K562 (cell line): ENCODE data around the gene GAMT. TPM values are rescaled to one million over a fixed set of nuclear protein-coding genes. Genes with fewer than 3 reads are reported as not detected.
A peak's percentile ranks its signal among the peaks of the same experiment; 100 is the strongest.

Experiments
- ATAC-seq: fragments of 200-7000 bp; cut with Tn5 transposase; 3 replicates; pipeline ENCODE4 v1.9.1; 2020; ENCODE audit warnings: moderate library complexity
- BruUV-seq: library from RNA; stranded (reverse); fragments of 400-500 nt; replicated peaks from 2 replicates; lab custom pipeline; 2021; lab: Mats Ljungman, UMichigan
- CTCF ChIA-PET: fragments of 300-600 bp; formaldehyde crosslinking; extraction: SDS; loops from one replicate; lab custom pipeline; 2021; ENCODE audit warnings: low intra/inter-chr PET ratio; lab: Yijun Ruan, JAX
- POLR2A ChIA-PET: fragments of 300-600, 350-650 bp; sonication (Branson Sonifier 250); formaldehyde crosslinking; extraction: SDS; loops from one replicate; lab custom pipeline; 2021; ENCODE audit warnings: antibody characterized with exemption, inconsistent platforms; lab: Yijun Ruan, JAX
- DNase-seq, 4 experiments: peaks; one replicate each; pipeline versions ENCODE4 v3.0.0 to v3.0.0-alpha.2; 2011 to 2018; ENCODE audit warnings: low spot score in 3 of 4, mixed read lengths in 3 of 4; ENCODE audit errors: extremely low read depth in 1 of 4
- FAIRE-seq: peaks from 2 replicates; lab custom pipeline; 2011; peaks lifted over from hg19 to GRCh38; lab: Jason Lieb, UNC
- H2AFZ ChIP-seq: 2 replicates; pipeline ENCODE4 v1.6.0; 2011; ENCODE audit warnings: low read depth, low read length, control low read depth, inconsistent platforms
- H3K27ac ChIP-seq: fragments of 200-600 bp; 3 replicates; pipeline ENCODE4 v1.8.0; 2011; ENCODE audit warnings: low read depth, mild to moderate bottlenecking, control low read depth, inconsistent platforms, low read length, moderate library complexity, mixed read lengths; ENCODE audit errors: extremely low read depth
- H3K27me3 ChIP-seq, 2 experiments: fragments of 300-600 bp in 1 of 2; 2 replicates in 1 of 2; 3 replicates in 1 of 2; pipeline versions ENCODE4 v1.6.0 to v1.8.0; 2011; ENCODE audit warnings: inconsistent platforms in 2 of 2, low read length in 2 of 2, mild to moderate bottlenecking in 1 of 2, mixed read lengths in 1 of 2, moderate library complexity in 1 of 2; ENCODE audit not compliant: control insufficient read depth in 2 of 2, insufficient read depth in 2 of 2
- H3K36me3 ChIP-seq: fragments of 300-600 bp; 3 replicates; pipeline ENCODE4 v1.8.0; 2011; ENCODE audit warnings: mild to moderate bottlenecking, low read length, inconsistent platforms; ENCODE audit not compliant: control insufficient read depth, insufficient read depth
- H3K4me1 ChIP-seq, 2 experiments: fragments of 200-600 bp in 1 of 2; replicated peaks in 1 of 2; 2 replicates in 1 of 2; 3 replicates in 1 of 2; pipeline versions ENCODE4 v1.5.1 to v1.8.0; 2011; ENCODE audit warnings: inconsistent platforms in 2 of 2, low read length in 2 of 2, mild to moderate bottlenecking in 1 of 2, mixed read lengths in 1 of 2, moderate library complexity in 1 of 2; ENCODE audit not compliant: control insufficient read depth in 2 of 2, insufficient read depth in 2 of 2
- H3K4me2 ChIP-seq: 2 replicates; pipeline ENCODE4 v1.6.1; 2011; ENCODE audit warnings: low read length, control low read depth, inconsistent platforms, mixed read lengths; ENCODE audit not compliant: insufficient read depth
- H3K4me3 ChIP-seq: fragments of 200-600 bp; sonication (generic), shearing (Covaris generic); 2 replicates; pipeline ENCODE4 v1.5.1; 2016; ENCODE audit warnings: control low read depth, inconsistent platforms
- H3K79me2 ChIP-seq: fragments of 200-600 bp; 3 replicates; pipeline ENCODE4 v1.8.0; 2011; ENCODE audit warnings: low read length, inconsistent platforms; ENCODE audit not compliant: control insufficient read depth, insufficient read depth
- H3K9ac ChIP-seq, 2 experiments: 2 replicates each; pipeline versions ENCODE4 v1.6.0 to v1.6.1; 2011; ENCODE audit warnings: low read depth in 2 of 2, low read length in 2 of 2, control low read depth in 1 of 2, inconsistent platforms in 1 of 2, mild to moderate bottlenecking in 1 of 2, mixed read lengths in 1 of 2; ENCODE audit not compliant: insufficient read depth in 1 of 2
- H3K9me1 ChIP-seq: one replicate; pipeline ENCODE4 v1.6.0; 2011; ENCODE audit warnings: inconsistent platforms, mild to moderate bottlenecking, low read length, moderate library complexity; ENCODE audit not compliant: control insufficient read depth, insufficient read depth
- H3K9me3 ChIP-seq: replicated peaks from 2 replicates; pipeline ENCODE4 v1.5.1; 2011; ENCODE audit warnings: low read depth, low read length, inconsistent platforms; ENCODE audit not compliant: control insufficient read depth, insufficient read depth
- H4K20me1 ChIP-seq: replicated peaks from 2 replicates; pipeline ENCODE4 v1.6.1; 2011; ENCODE audit warnings: low read length, inconsistent platforms, mixed read lengths; ENCODE audit not compliant: control insufficient read depth, insufficient read depth
- FOSL1 ChIP-seq: fragments of 200-800 bp; sonication (Bioruptor generic); conservative IDR thresholded peaks from 2 replicates; pipeline ENCODE4 v1.6.1; 2016; ENCODE audit warnings: missing genetic modification characterization, missing compliant biosample characterization
- GTF2B ChIP-seq: IDR thresholded peaks from 2 replicates; pipeline ENCODE4 v1.6.1; 2011; ENCODE audit not compliant: insufficient read length; ENCODE audit errors: extremely low read depth
- KLF13 ChIP-seq: fragments of 450-650 bp; IDR thresholded peaks from 2 replicates; pipeline ENCODE4 v1.6.1; 2016; ENCODE audit warnings: missing genetic modification characterization, low read depth, mild to moderate bottlenecking, missing compliant biosample characterization, moderate library complexity, borderline replicate concordance
- POLR2G ChIP-seq: fragments of 200-400 bp; formaldehyde crosslinking; IDR thresholded peaks from 2 replicates; pipeline ENCODE4 v1.6.1; 2017; ENCODE audit warnings: low read depth, mild to moderate bottlenecking, antibody characterized with exemption, low read length, moderate library complexity
- RBFOX2 ChIP-seq: fragments of 200-400 bp; formaldehyde crosslinking; IDR thresholded peaks from 2 replicates; pipeline ENCODE4 v1.6.1; 2017; ENCODE audit warnings: low read depth, mild to moderate bottlenecking, low read length, moderate library complexity
- WGBS: fragments of 100-300 bp; shearing (Covaris generic); methylation state at CpG from one replicate; pipeline ENCODE4 v1.1.6; 2016; ENCODE audit warnings: low coverage, mixed read lengths; ENCODE audit not compliant: insufficient coverage; ENCODE audit errors: missing lambda C conversion rate; 5-methylcytosine and 5-hydroxymethylcytosine counted together
- in situ Hi-C: fragments of 300-500 bp; cut with MboI; formaldehyde crosslinking; loops from 4 replicates; pipeline ENCODE4 v1.15.0; 2018; ENCODE audit warnings: inconsistent platforms, mixed read lengths
- intact Hi-C: fragments of 100-400 bp; cut with micrococcal nuclease; formaldehyde crosslinking; loops from 2 replicates; pipeline ENCODE4 v1.14.2; 2022
- polyA plus RNA-seq, 8 experiments: library from polyadenylated mRNA; depleted of rRNA in 4 of 8; stranded (reverse) in 5 of 8; unstranded in 3 of 8; fragments of >200 nt; fragmentation: Nextera tagmentation in 2 of 8; fragmentation: Illumina TruSeq in 1 of 8; extraction: Ambion mirVana in 2 of 8; extraction: Trizol in 1 of 8; gene quantifications; 2 replicates each; pipeline versions ENCODE4 v1.2.1 to v1.2.3, GENCODE V29; 2011 to 2014; ENCODE audit warnings: inconsistent platforms in 1 of 8, missing spikeins in 1 of 8
- total RNA-seq, 7 experiments: library from RNA; depleted of rRNA in 6 of 7; stranded (reverse); fragments of >200 nt in 6 of 7; fragmentation: Illumina TruSeq in 2 of 7; extraction: Trizol in 2 of 7; gene quantifications; 2 replicates each; pipeline versions ENCODE4 v1.2.1 to v1.2.3, GENCODE V29; 2011 to 2021; ENCODE audit warnings: low replicate concordance in 1 of 7

Gene GAMT
- total and polyA plus RNA-seq, 9 of the 15 experiments (the other 6 are each of a cell fraction or from before 2014, with no cell fraction given): 1.3 to 35.3 (median 27.2) TPM

GRCh38 chr19:1412323-1412923 is 11.1 kb upstream of the GAMT start:
- H3K4me3 ChIP-seq: no peak overlapping the region
- H3K27ac ChIP-seq: no peak overlapping the region
- TF ChIP-seq KLF13 (tag) (no peak), GTF2B (no peak), POLR2G (peak; percentile 13; the same call in 1 of the 2 replicates), RBFOX2 (peak; percentile 62), FOSL1 (tag) (no peak)
- H3K27me3 ChIP-seq: no peaks in the 10 kb centered on the region
- POLR2A ChIA-PET: interaction anchor here (0.7 to 7.4 kb wide), 8 partner anchors 9 to 165 kb away, joined by 3 to 52 read pairs (median 6); partner anchors contain the start of gene CIRBP
- H3K36me3 ChIP-seq: peaks cover 80% of the 10 kb centered on the region; the same call in 2 of the 3 replicates
- no peak overlapping the region for H2AFZ ChIP-seq
- H3K4me1 ChIP-seq: peaks cover 42 to 90% of the 10 kb centered on the region in 2 experiments
- no peaks in the 10 kb centered on the region for H3K9me3 ChIP-seq
- DNase-seq (no peak), ATAC-seq (no peak), FAIRE-seq (no peak)
- in situ Hi-C loops: no loop called here
- CTCF ChIA-PET: interaction anchor here (0.6 kb wide), 1 partner anchor 162 kb away, joined by 6 read pairs; no protein-coding TSS in a partner anchor
- H3K4me2 ChIP-seq: no peak overlapping the region
- peaks cover 34% of the 10 kb centered on the region for H3K9me1 ChIP-seq
- peak overlapping the region in 1 of 2 experiments; percentile 93; a peak in 2 of 4 replicates for H3K9ac ChIP-seq
- peaks cover 75% of the 10 kb centered on the region for H4K20me1 ChIP-seq
- intact Hi-C loops: no loop called here
- WGBS: 91% methylated on average over 18 of the region's 21 CpGs
- BruUV-seq: no TSS peak
- H3K79me2 ChIP-seq: peaks cover 99% of the 10 kb centered on the region
